GM23338 (cell line): ENCODE data around the gene DCTN5. TPM values are rescaled to one million over a fixed set of nuclear protein-coding genes. Genes with fewer than 3 reads are reported as not detected.

Source experiments
- ATAC-seq: fragments of 200-7000 bp; cut with Tn5 transposase; 3 replicates; pipeline ENCODE4 v1.9.1; 2020
- DNase-seq: peaks from one replicate; pipeline ENCODE4 v3.0.0-alpha.2; 2015; ENCODE audit warnings: low spot score
- H2AFZ ChIP-seq: fragments of 200-600 bp; sonication (generic); 2 replicates; pipeline ENCODE4 v1.8.0; 2016; ENCODE audit warnings: antibody characterized with exemption, mild to moderate bottlenecking, moderate library complexity
- H3F3A ChIP-seq: fragments of 200-600 bp; sonication (generic); replicated peaks from 2 replicates; pipeline ENCODE4 v1.8.0; 2017; ENCODE audit warnings: antibody characterized with exemption, mixed run types, low read depth
- H3K27ac ChIP-seq: fragments of 200-600 bp; sonication (generic); 2 replicates; pipeline ENCODE4 v1.6.1; 2016; ENCODE audit warnings: low read depth
- H3K27me3 ChIP-seq: fragments of 200-600 bp; sonication (generic); 2 replicates; pipeline ENCODE4 v1.8.0; 2016; ENCODE audit warnings: mild to moderate bottlenecking, mixed run types, moderate library complexity; ENCODE audit not compliant: insufficient read depth
- H3K36me3 ChIP-seq: fragments of 200-600 bp; sonication (generic); 2 replicates; pipeline ENCODE4 v1.8.0; 2016; ENCODE audit warnings: mild to moderate bottlenecking; ENCODE audit not compliant: insufficient read depth
- H3K4me1 ChIP-seq: fragments of 200-600 bp; sonication (generic); 2 replicates; pipeline ENCODE4 v1.8.0; 2016; ENCODE audit warnings: mild to moderate bottlenecking, moderate library complexity; ENCODE audit not compliant: insufficient read depth
- H3K4me2 ChIP-seq: fragments of 200-600 bp; sonication (generic); 2 replicates; pipeline ENCODE4 v1.7.1; 2017; ENCODE audit warnings: mixed run types
- H3K4me3 ChIP-seq: fragments of 200-600 bp; sonication (generic); 2 replicates; pipeline ENCODE4 v1.6.1; 2016; ENCODE audit warnings: mixed run types
- H3K79me2 ChIP-seq: fragments of 200-600 bp; sonication (generic); replicated peaks from 2 replicates; pipeline ENCODE4 v1.8.0; 2017; ENCODE audit warnings: mild to moderate bottlenecking; ENCODE audit not compliant: insufficient read depth
- H3K9me2 ChIP-seq: fragments of 200-600 bp; sonication (generic); 2 replicates; pipeline ENCODE4 v1.8.0; 2017; ENCODE audit not compliant: insufficient read depth
- H4K20me1 ChIP-seq: fragments of 200-600 bp; sonication (generic); replicated peaks from 2 replicates; pipeline ENCODE4 v1.8.0; 2017; ENCODE audit warnings: mild to moderate bottlenecking; ENCODE audit not compliant: insufficient read depth
- H3K27ac Mint-ChIP-seq: 2 replicates; pipeline ENCODE4 v1.8.0; 2020; ENCODE audit warnings: inconsistent platforms, mild to moderate bottlenecking, moderate library complexity, mixed read lengths
- H3K27me3 Mint-ChIP-seq: 3 replicates; pipeline ENCODE4 v1.8.0; 2022; ENCODE audit warnings: low read depth, mild to moderate bottlenecking, moderate library complexity, mixed read lengths, inconsistent platforms; ENCODE audit not compliant: insufficient read depth, poor library complexity
- H3K36me3 Mint-ChIP-seq: 3 replicates; pipeline ENCODE4 v1.8.0; 2021; ENCODE audit warnings: low read depth, mild to moderate bottlenecking, inconsistent platforms, moderate library complexity, mixed read lengths
- H3K4me1 Mint-ChIP-seq: 3 replicates; pipeline ENCODE4 v1.8.0; 2020; ENCODE audit warnings: mild to moderate bottlenecking, inconsistent platforms, mixed read lengths
- H3K4me3 Mint-ChIP-seq: 3 replicates; pipeline ENCODE4 v1.8.0; 2021; ENCODE audit warnings: moderate library complexity, mild to moderate bottlenecking, inconsistent platforms, mixed read lengths
- H3K9me3 Mint-ChIP-seq: 3 replicates; pipeline ENCODE4 v1.8.0; 2020; ENCODE audit warnings: moderate library complexity, mild to moderate bottlenecking, inconsistent platforms, mixed read lengths
- CREB1 ChIP-seq: fragments of 250-450 bp; sonication (Bioruptor Pico); IDR thresholded peaks from 2 replicates; pipeline ENCODE4 v1.5.0; 2020; ENCODE audit warnings: low read depth, mild to moderate bottlenecking, moderate library complexity
- CTCF ChIP-seq, 2 experiments: fragments of 200-600 bp in 1 of 2; sonication (generic) in 1 of 2; conservative IDR thresholded peaks; 2 replicates each; pipeline versions ENCODE4 v1.5.1 to v1.6.1; 2016 to 2017; ENCODE audit warnings: antibody characterized with exemption in 2 of 2, low read depth in 2 of 2, mild to moderate bottlenecking in 2 of 2, moderate library complexity in 1 of 2
- ETS1 ChIP-seq: IDR thresholded peaks from 2 replicates; pipeline ENCODE4 v1.6.1; 2016; ENCODE audit warnings: antibody characterized with exemption
- EZH2phosphoT487 ChIP-seq: fragments of 200-600 bp; sonication (generic); IDR thresholded peaks from one replicate; pipeline ENCODE4 v1.8.1; 2018; ENCODE audit warnings: antibody characterized with exemption; ENCODE audit not compliant: unreplicated experiment
- NANOG ChIP-seq: IDR thresholded peaks from 2 replicates; pipeline ENCODE4 v1.6.1; 2016; ENCODE audit warnings: antibody characterized with exemption, borderline replicate concordance
- POLR2AphosphoS5 ChIP-seq: IDR thresholded peaks from 2 replicates; pipeline ENCODE4 v1.6.1; 2016; ENCODE audit warnings: antibody characterized with exemption, low read depth
- REST ChIP-seq: IDR thresholded peaks from one replicate; pipeline ENCODE4 v1.6.1; 2018; ENCODE audit warnings: antibody characterized with exemption; ENCODE audit not compliant: unreplicated experiment
- STAT1 ChIP-seq: IDR thresholded peaks from one replicate; pipeline ENCODE4 v1.6.1; 2016; ENCODE audit warnings: antibody characterized with exemption; ENCODE audit not compliant: unreplicated experiment
- ZNF114 ChIP-seq: fragments of 250-450 bp; sonication (Bioruptor Pico); IDR thresholded peaks from 2 replicates; pipeline ENCODE4 v1.5.0; 2020; ENCODE audit warnings: mild to moderate bottlenecking, moderate library complexity
- ZNF331 ChIP-seq: fragments of 250-450 bp; sonication (Bioruptor Pico); IDR thresholded peaks from 2 replicates; pipeline ENCODE4 v1.5.0; 2020; ENCODE audit warnings: low read depth, mild to moderate bottlenecking, moderate library complexity
- polyA plus RNA-seq: library from polyadenylated mRNA; unstranded; fragments of >200 nt; fragmentation: Nextera tagmentation; extraction: Ambion mirVana; gene quantifications from 2 replicates; pipeline ENCODE4 v1.2.1, GENCODE V29; 2016
- total RNA-seq: library from RNA; depleted of rRNA; stranded (reverse); fragments of >200 nt; shearing (Covaris generic); gene quantifications from 2 replicates; pipeline ENCODE4 v1.2.3, GENCODE V29; 2014

DCTN5 gene
- total and polyA plus RNA-seq, 2 experiments from 2014 or later = 11.5 to 69.6 TPM

- TF ChIP-seq REST (no peak), ZNF114 (CRISPR knock-in tag) (no peak), EZH2phosphoT487 (no peak), STAT1 (no peak), ZNF331 (CRISPR knock-in tag) (no peak)
These were observed 70.5 kb downstream of the DCTN5 start (continued) for GRCh38 chr16:23711785-23712184.

- ATAC-seq (peak; percentile 98), DNase-seq (peak; percentile 73)
- H3K4me1 ChIP-seq = 0 out of 2 replicates have a peak, but pooled peaks cover 5% of the 10 kb centered on the region
- H3K36me3 ChIP-seq = no peaks in the 10 kb centered on the region
- H3K79me2 ChIP-seq = no peaks in the 10 kb centered on the region
- H2AFZ ChIP-seq = peak within 1 kb of the TSS; percentile 100
- H4K20me1 ChIP-seq = no peaks in the 10 kb centered on the region
- peak within 1 kb of the TSS; percentile 92 for H3K4me2 ChIP-seq
- Mint-ChIP-seq H3K4me3 (peak within 1 kb of the TSS; percentile 74), H3K27me3 (peaks cover 21% of the 10 kb centered on the region), H3K27ac (no peak within 1 kb of the TSS), H3K4me1 (peaks cover 3% of the 10 kb centered on the region; the same call in 2 of the 3 replicates), H3K9me3 (peaks cover 20% of the 10 kb centered on the region), H3K36me3 (peaks cover 17% of the 10 kb centered on the region; the same call in 2 of the 3 replicates)
- H3F3A ChIP-seq = no peaks in the 10 kb centered on the region
- TF ChIP-seq STAT1 = no peak
- no peak for TF ChIP-seq CTCF (conservative IDR thresholded peaks at IDR 0.05; ENCODE audit: low read depth in 2 of 2)
- TF ChIP-seq POLR2AphosphoS5 = no peak
- TF ChIP-seq ETS1 = no peak
- no peak for TF ChIP-seq NANOG
- TF ChIP-seq ZNF114 (CRISPR knock-in tag) = no peak
- no peak for TF ChIP-seq EZH2phosphoT487
- TF ChIP-seq CREB1 = no peak
- H3K27me3 ChIP-seq = peaks cover 37% of the 10 kb centered on the region
- peak within 1 kb of the TSS; percentile 75 for H3K4me3 ChIP-seq
- H3K9me2 ChIP-seq = no peaks in the 10 kb centered on the region; the same call in 1 of the 2 replicates
- H3K27ac ChIP-seq = no peak within 1 kb of the TSS
These were observed 71.7 kb downstream of the DCTN5 start, which contains the start of gene ERN2 for GRCh38 chr16:23712976-23713375. Gene ERN2 (minus strand): TSS chr16:23713222. CDS start chr16:23713187, 35 bp downstream.
